CD4-positive, CD25-positive, alpha-beta regulatory T cell (primary cell): ENCODE data around the gene ACKR2. TPM values are rescaled to one million over a fixed set of nuclear protein-coding genes. Genes with fewer than 3 reads are reported as not detected.

Experiments used
- ATAC-seq, 2 donors: fragments of 150-1000 bp; cut with Tn5 transposase; one replicate each; pipeline ENCODE4 v1.10.0; 2021; ENCODE audit warnings: low read depth in 2 of 2, moderate number of reproducible peaks in 2 of 2, moderate library complexity in 1 of 2
- DNase-seq, 3 donors: peaks; one replicate each; pipeline versions ENCODE4 v3.0.0 to v3.0.0-alpha.2; 2012 to 2022; ENCODE audit warnings: mixed read lengths in 1 of 3
- H3K27ac ChIP-seq: one replicate; pipeline ENCODE4 v1.7.0; 2013; ENCODE audit warnings: mild to moderate bottlenecking, low read length; ENCODE audit not compliant: insufficient read depth, poor library complexity, severe bottlenecking
- H3K27me3 ChIP-seq: one replicate; pipeline ENCODE4 v1.7.0; 2013; ENCODE audit warnings: low read length; ENCODE audit not compliant: control insufficient read depth, insufficient read depth
- H3K36me3 ChIP-seq: one replicate; pipeline ENCODE4 v1.7.0; 2013; ENCODE audit warnings: mild to moderate bottlenecking, low read length, moderate library complexity; ENCODE audit not compliant: control insufficient read depth, insufficient read depth
- H3K4me1 ChIP-seq: 2 replicates; pipeline ENCODE4 v1.7.0; 2013; ENCODE audit warnings: mild to moderate bottlenecking, low read length; ENCODE audit not compliant: insufficient read depth, control insufficient read depth, poor library complexity, severe bottlenecking
- H3K4me3 ChIP-seq: one replicate; pipeline ENCODE4 v1.7.0; 2013; ENCODE audit warnings: low read depth, mild to moderate bottlenecking, low read length, moderate library complexity
- H3K9me3 ChIP-seq, 2 experiments: 1 replicate in 1 of 2; 2 replicates in 1 of 2; pipeline ENCODE4 v1.7.0; 2013; ENCODE audit warnings: low read length in 2 of 2, mild to moderate bottlenecking in 1 of 2, moderate library complexity in 1 of 2; ENCODE audit not compliant: control insufficient read depth in 2 of 2
- H3K27ac Mint-ChIP-seq, 3 donors: one replicate each; pipeline ENCODE4 v1.8.0; 2020 to 2022; ENCODE audit warnings: mild to moderate bottlenecking in 3 of 3, mixed read lengths in 3 of 3, moderate library complexity in 2 of 3
- H3K27me3 Mint-ChIP-seq: one replicate; pipeline ENCODE4 v1.8.0; 2022; ENCODE audit warnings: mild to moderate bottlenecking, mixed read lengths
- H3K36me3 Mint-ChIP-seq: one replicate; pipeline ENCODE4 v1.8.0; 2020; ENCODE audit warnings: mixed read lengths
- H3K4me1 Mint-ChIP-seq, 4 donors: one replicate each; pipeline ENCODE4 v1.8.0; 2020 to 2022; ENCODE audit warnings: mixed read lengths in 4 of 4, mild to moderate bottlenecking in 1 of 4
- H3K4me3 Mint-ChIP-seq, 4 donors: one replicate each; pipeline ENCODE4 v1.8.0; 2020 to 2022; ENCODE audit warnings: mild to moderate bottlenecking in 4 of 4, mixed read lengths in 4 of 4, moderate library complexity in 3 of 4
- H3K9me3 Mint-ChIP-seq, 7 donors: one replicate each; pipeline ENCODE4 v1.8.0; 2020 to 2022; ENCODE audit warnings: mixed read lengths in 7 of 7, mild to moderate bottlenecking in 3 of 7, moderate library complexity in 2 of 7
- polyA plus RNA-seq, 4 donors: library from polyadenylated mRNA; unstranded; fragments of 300-500 nt; fragmentation: Illumina TruSeq; gene quantifications; one replicate each; pipeline ENCODE4 v1.2.3, GENCODE V29; 2021
- total RNA-seq: library from RNA; stranded (reverse); gene quantifications from one replicate; pipeline ENCODE4 v1.2.3, GENCODE V29; 2022

ACKR2 gene
- total and polyA plus RNA-seq, 5 donors from 2014 or later: 0.29 to 0.35 TPM; not detected in 3

- Mint-ChIP-seq H3K9me3 (no peaks in the 10 kb centered on the region), H3K4me3 (no peak overlapping the region), H3K36me3 (peaks cover 5% of the 10 kb centered on the region), H3K27ac (no peak overlapping the region), H3K27me3 (peaks cover 46% of the 10 kb centered on the region), H3K4me1 (peaks cover 0 to 1% (median 0%) of the 10 kb centered on the region in 4 donors)
- ATAC-seq: no peak
- H3K4me3 ChIP-seq: no peak overlapping the region
- DNase-seq: no peak
- peaks cover 16% of the 10 kb centered on the region for H3K27me3 ChIP-seq
- H3K4me1 ChIP-seq: no peaks in the 10 kb centered on the region
- no peaks in the 10 kb centered on the region for H3K36me3 ChIP-seq
- H3K27ac ChIP-seq: no peak overlapping the region
- no peaks in the 10 kb centered on the region for H3K9me3 ChIP-seq
Measured at GRCh38 chr3:42826141-42826540, 16.9 kb downstream of the ACKR2 start.

- Histone ChIP-seq H3K27me3 (peaks cover 16% of the 10 kb centered on the region), H3K4me3 (no peak overlapping the region), H3K4me1 (no peaks in the 10 kb centered on the region), H3K27ac (no peak overlapping the region), H3K9me3 (no peaks in the 10 kb centered on the region), H3K36me3 (no peaks in the 10 kb centered on the region)
- DNase-seq (no peak), ATAC-seq (no peak)
- Mint-ChIP-seq H3K36me3 (peaks cover 5% of the 10 kb centered on the region), H3K27me3 (peaks cover 55% of the 10 kb centered on the region), H3K9me3 (no peaks in the 10 kb centered on the region), H3K4me3 (no peak overlapping the region), H3K27ac (no peak overlapping the region), H3K4me1 (peaks cover 0 to 9% (median 2%) of the 10 kb centered on the region in 4 donors)
Measured at GRCh38 chr3:42827023-42827422, 17.8 kb downstream of the ACKR2 start.

GRCh38 chr3:42827654-42828053, 18.4 kb downstream of the ACKR2 start:
- Histone ChIP-seq H3K27ac (no peak overlapping the region), H3K9me3 (no peaks in the 10 kb centered on the region), H3K4me1 (no peaks in the 10 kb centered on the region), H3K4me3 (no peak overlapping the region), H3K36me3 (no peaks in the 10 kb centered on the region), H3K27me3 (peaks cover 16% of the 10 kb centered on the region)
- ATAC-seq (no peak), DNase-seq (no peak)
- Mint-ChIP-seq H3K9me3 (no peaks in the 10 kb centered on the region), H3K27me3 (peaks cover 58% of the 10 kb centered on the region), H3K27ac (no peak overlapping the region), H3K4me3 (no peak overlapping the region), H3K36me3 (peaks cover 5% of the 10 kb centered on the region), H3K4me1 (peaks cover 0 to 9% (median 2%) of the 10 kb centered on the region in 4 donors)

- H3K9me3 Mint-ChIP-seq: no peaks in the 10 kb centered on the region
- H3K4me3 Mint-ChIP-seq: no peak overlapping the region
- Histone ChIP-seq H3K27me3 (peaks cover 16% of the 10 kb centered on the region), H3K4me1 (no peaks in the 10 kb centered on the region), H3K9me3 (no peaks in the 10 kb centered on the region), H3K4me3 (no peak overlapping the region), H3K36me3 (no peaks in the 10 kb centered on the region), H3K27ac (no peak overlapping the region)
- no peak for ATAC-seq
- DNase-seq: no peak
- H3K4me1 Mint-ChIP-seq: peaks cover 0 to 9% (median 2%) of the 10 kb centered on the region in 4 donors
- peaks cover 50% of the 10 kb centered on the region for H3K27me3 Mint-ChIP-seq
- no peak overlapping the region for H3K27ac Mint-ChIP-seq
- no peaks in the 10 kb centered on the region for H3K36me3 Mint-ChIP-seq
Measured at GRCh38 chr3:42829083-42829627, 19.9 kb downstream of the ACKR2 start.

GRCh38 chr3:42829628-42830436, 20.6 kb downstream of the ACKR2 start:
- Mint-ChIP-seq H3K4me3 (no peak overlapping the region), H3K27me3 (peaks cover 49% of the 10 kb centered on the region), H3K9me3 (no peaks in the 10 kb centered on the region), H3K4me1 (peaks cover 0 to 9% (median 2%) of the 10 kb centered on the region in 4 donors), H3K36me3 (no peaks in the 10 kb centered on the region), H3K27ac (no peak overlapping the region)
- no peak for DNase-seq
- ATAC-seq: no peak
- Histone ChIP-seq H3K27ac (no peak overlapping the region), H3K36me3 (no peaks in the 10 kb centered on the region), H3K9me3 (no peaks in the 10 kb centered on the region), H3K4me3 (no peak overlapping the region), H3K4me1 (no peaks in the 10 kb centered on the region), H3K27me3 (peaks cover 14% of the 10 kb centered on the region)

GRCh38 chr3:42830437-42831320, 21.4 kb downstream of the ACKR2 start:
- peaks cover 0 to 9% (median 2%) of the 10 kb centered on the region in 4 donors for H3K4me1 Mint-ChIP-seq
- H3K4me3 Mint-ChIP-seq: no peak overlapping the region
- Histone ChIP-seq H3K27ac (no peak overlapping the region), H3K4me3 (no peak overlapping the region), H3K9me3 (no peaks in the 10 kb centered on the region), H3K4me1 (no peaks in the 10 kb centered on the region), H3K27me3 (peaks cover 14% of the 10 kb centered on the region), H3K36me3 (no peaks in the 10 kb centered on the region)
- peaks cover 3% of the 10 kb centered on the region for H3K36me3 Mint-ChIP-seq
- ATAC-seq (no peak), DNase-seq (peak in 1 of 3 donors; percentile 22)
- no peaks in the 10 kb centered on the region for H3K9me3 Mint-ChIP-seq
- H3K27me3 Mint-ChIP-seq: peaks cover 47% of the 10 kb centered on the region
- H3K27ac Mint-ChIP-seq: peak overlapping the region in 1 of 3 donors; percentile 32

GRCh38 chr3:42831321-42831713, 22.1 kb downstream of the ACKR2 start:
- no peaks in the 10 kb centered on the region for H3K9me3 ChIP-seq
- H3K27me3 Mint-ChIP-seq: peaks cover 41% of the 10 kb centered on the region
- H3K4me1 Mint-ChIP-seq: peaks cover 0 to 9% (median 2%) of the 10 kb centered on the region in 4 donors
- no peak overlapping the region for H3K27ac ChIP-seq
- no peaks in the 10 kb centered on the region for H3K9me3 Mint-ChIP-seq
- no peak overlapping the region for H3K4me3 ChIP-seq
- H3K27me3 ChIP-seq: peaks cover 11% of the 10 kb centered on the region
- H3K27ac Mint-ChIP-seq: no peak overlapping the region
- no peaks in the 10 kb centered on the region for H3K4me1 ChIP-seq
- DNase-seq (peak; percentile 52 to 84 (median 61)), ATAC-seq (peak; percentile 58 to 71)
- peaks cover 3% of the 10 kb centered on the region for H3K36me3 Mint-ChIP-seq
- peak overlapping the region in 1 of 4 donors; percentile 52 for H3K4me3 Mint-ChIP-seq
- no peaks in the 10 kb centered on the region for H3K36me3 ChIP-seq
